DMS114 treated with DMSO at 0.1 percent for 48 hours (cell line): ENCODE measurements around the gene TNNI3.
"Not testable (repeated sequence)": the region's sequence is repeated elsewhere in the genome, so short reads cannot be mapped to it uniquely, and the experiment has no call there.

Source experiments
- DNase-seq: peaks from one replicate; lab custom pipeline; 2025; ENCODE audit not compliant: unreplicated experiment; lab: John Stamatoyannopoulos, UW

The TNNI3 gene

GRCh38 chr19:55173186-55173713, 15.7 kb upstream of the TNNI3 start:
- no peak for DNase-seq

GRCh38 chr19:55172741-55173140, 15.2 kb upstream of the TNNI3 start:
- no peak for DNase-seq

GRCh38 chr19:55172318-55172717, 14.8 kb upstream of the TNNI3 start:
- not testable (repeated sequence) for DNase-seq

- no peak for DNase-seq
Measured at GRCh38 chr19:55171440-55171839, 13.9 kb upstream of the TNNI3 start.

- no peak for DNase-seq
Measured at GRCh38 chr19:55169136-55169535, 11.6 kb upstream of the TNNI3 start.

GRCh38 chr19:55166530-55167268, 9.2 kb upstream of the TNNI3 start, which contains the start of gene DNAAF3:
Gene DNAAF3, minus strand, starts transcription at chr19:55166613. Its CDS starts 200 bp downstream, at chr19:55166413.
- peak; percentile 98 for DNase-seq

GRCh38 chr19:55165952-55166529, 8.5 kb upstream of the TNNI3 start:
- DNase-seq, result peak; percentile 87

- no peak for DNase-seq
Measured at GRCh38 chr19:55161571-55162322, 4.2 kb upstream of the TNNI3 start.

GRCh38 chr19:55160986-55161365, 3.4 kb upstream of the TNNI3 start:
- no peak for DNase-seq

GRCh38 chr19:55160128-55160985, 2.8 kb upstream of the TNNI3 start:
- DNase-seq, result peak; percentile 91

- no peak for DNase-seq
Measured at GRCh38 chr19:55158848-55159749, 1.6 kb upstream of the TNNI3 start.

- no peak for DNase-seq
Measured at GRCh38 chr19:55158423-55158822, 891 bp upstream of the TNNI3 start.

- no peak for DNase-seq
Measured at GRCh38 chr19:55156202-55157063, 1.1 kb downstream of the TNNI3 start.

GRCh38 chr19:55155784-55156183, 1.7 kb downstream of the TNNI3 start:
- DNase-seq, result not testable (repeated sequence)

- DNase-seq, result no peak
Measured at GRCh38 chr19:55153652-55154264, 3.8 kb downstream of the TNNI3 start.

GRCh38 chr19:55152017-55152416, 5.5 kb downstream of the TNNI3 start:
- DNase-seq, result peak; percentile 50

- DNase-seq, result no peak
Measured at GRCh38 chr19:55149078-55150003, 8.2 kb downstream of the TNNI3 start, which contains the start of gene TNNT1. Gene TNNT1, minus strand, starts transcription at chr19:55149206. Its CDS starts 2,049 bp downstream, at chr19:55147157.
